GM23248 (cell line): ENCODE results near the gene ICOS.
"Not testable (repeated sequence)": the region's sequence is repeated elsewhere in the genome, so short reads cannot be mapped to it uniquely, and the experiment has no call there.

Source experiments
- EZH2 ChIP-seq: fragments of 200-600 bp; sonication (generic); IDR thresholded peaks from 2 replicates; pipeline ENCODE4 v1.6.1; 2018; ENCODE audit warnings: antibody characterized with exemption, mild to moderate bottlenecking; ENCODE audit not compliant: insufficient read depth, poor library complexity, severe bottlenecking
- EZH2phosphoT487 ChIP-seq: fragments of 200-600 bp; sonication (generic); IDR thresholded peaks from 2 replicates; pipeline ENCODE4 v1.6.1; 2018; ENCODE audit warnings: antibody characterized with exemption, moderate library complexity, mild to moderate bottlenecking, low read depth; ENCODE audit not compliant: insufficient read depth

DNA sequence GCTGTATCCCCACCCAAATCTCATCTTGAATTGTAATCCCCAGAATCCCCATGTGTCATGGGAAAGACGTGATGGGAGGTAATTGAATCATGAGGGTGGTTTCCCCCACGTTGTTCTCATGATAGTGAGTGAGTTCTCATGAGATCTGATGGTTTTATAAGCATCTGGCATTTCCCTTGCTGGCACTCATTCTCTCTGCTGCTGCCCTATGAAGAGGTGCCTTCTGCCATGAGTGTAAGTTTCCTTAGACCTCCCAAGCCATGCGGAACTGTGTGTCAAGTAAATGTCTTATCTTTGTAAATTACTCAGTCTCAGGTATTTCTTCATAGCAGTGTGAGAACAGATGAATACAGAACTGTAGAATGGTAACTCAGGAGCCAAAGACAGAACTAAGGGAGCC is 5.3 kb upstream of the ICOS start:
- not testable (repeated sequence) for TF ChIP-seq EZH2, EZH2phosphoT487
